GM19324 (cell line): Measurements from ENCODE around the gene VOPP1.

Experiments
- ATAC-seq: cut with Tn5 transposase; IDR thresholded peaks from one replicate; pipeline ENCODE4 v1.9.1; 2021; ENCODE audit warnings: mild to moderate bottlenecking, moderate library complexity; ENCODE audit not compliant: unreplicated experiment, low FRiP score

Gene VOPP1

GRCh38 chr7:55557666-55558188 lies 14.6 kb downstream of the VOPP1 start:
- peak; percentile 83 for ATAC-seq

GRCh38 chr7:55556492-55556891 lies 15.8 kb downstream of the VOPP1 start:
- ATAC-seq = no peak

- peak; percentile 44 for ATAC-seq
Observed at GRCh38 chr7:55556031-55556430, 16.3 kb downstream of the VOPP1 start.

GRCh38 chr7:55555160-55555559 lies 17.1 kb downstream of the VOPP1 start:
- no peak for ATAC-seq

- no peak for ATAC-seq
Observed at GRCh38 chr7:55554038-55554437, 18.3 kb downstream of the VOPP1 start.

GRCh38 chr7:55553024-55553345 lies 19.3 kb downstream of the VOPP1 start:
- no peak for ATAC-seq

- no peak for ATAC-seq
Observed at GRCh38 chr7:55552320-55553023, 19.8 kb downstream of the VOPP1 start.

GRCh38 chr7:55550841-55551537 lies 21.3 kb downstream of the VOPP1 start:
- ATAC-seq = no peak

GRCh38 chr7:55550010-55550663 lies 22.2 kb downstream of the VOPP1 start:
- ATAC-seq = no peak

- ATAC-seq = no peak
Observed at GRCh38 chr7:55549457-55549856, 22.8 kb downstream of the VOPP1 start.

GRCh38 chr7:55548295-55548731 lies 24.0 kb downstream of the VOPP1 start:
- ATAC-seq = no peak

- ATAC-seq = no peak
Observed at GRCh38 chr7:55546814-55547213, 25.5 kb downstream of the VOPP1 start.

- no peak for ATAC-seq
Observed at GRCh38 chr7:55545496-55545895, 26.8 kb downstream of the VOPP1 start.

- no peak for ATAC-seq
Observed at GRCh38 chr7:55540226-55540858, 32.0 kb downstream of the VOPP1 start.

GRCh38 chr7:55539380-55539779 lies 32.9 kb downstream of the VOPP1 start:
- ATAC-seq = no peak

GRCh38 chr7:55538538-55538937 lies 33.8 kb downstream of the VOPP1 start:
- no peak for ATAC-seq

- no peak for ATAC-seq
Observed at GRCh38 chr7:55537458-55537990, 34.8 kb downstream of the VOPP1 start.

GRCh38 chr7:55536619-55537457 lies 35.5 kb downstream of the VOPP1 start:
- no peak for ATAC-seq

- ATAC-seq = no peak
Observed at GRCh38 chr7:55535617-55536016, 36.7 kb downstream of the VOPP1 start.
